HG02642 (cell line): ENCODE measurements around the gene KIF26A.

Experiments
- ATAC-seq: cut with Tn5 transposase; IDR thresholded peaks from one replicate; pipeline ENCODE4 v1.9.1; 2021; ENCODE audit warnings: mild to moderate bottlenecking; ENCODE audit not compliant: unreplicated experiment, poor library complexity

The KIF26A gene

GRCh38 chr14:104187931-104188726 lies 49.7 kb downstream of the KIF26A start:
- no peak for ATAC-seq

GRCh38 chr14:104188727-104189400 lies 50.5 kb downstream of the KIF26A start:
- no peak for ATAC-seq

- no peak for ATAC-seq
These were observed 51.4 kb downstream of the KIF26A start for GRCh38 chr14:104189629-104190335.

GRCh38 chr14:104190396-104191000 lies 52.1 kb downstream of the KIF26A start:
- ATAC-seq: no peak

- ATAC-seq: no peak
These were observed 53.1 kb downstream of the KIF26A start for GRCh38 chr14:104191409-104191997.

GRCh38 chr14:104192146-104192882 lies 53.9 kb downstream of the KIF26A start:
- no peak for ATAC-seq

- ATAC-seq: no peak
These were observed 54.5 kb downstream of the KIF26A start for GRCh38 chr14:104192883-104193245.

- ATAC-seq: no peak
These were observed 55.6 kb downstream of the KIF26A start for GRCh38 chr14:104194016-104194415.

GRCh38 chr14:104194716-104195115 lies 56.3 kb downstream of the KIF26A start:
- no peak for ATAC-seq

- ATAC-seq: no peak
These were observed 57.0 kb downstream of the KIF26A start for GRCh38 chr14:104195361-104195760.

GRCh38 chr14:104195878-104196277 lies 57.5 kb downstream of the KIF26A start:
- no peak for ATAC-seq

- ATAC-seq: no peak
These were observed 58.2 kb downstream of the KIF26A start for GRCh38 chr14:104196461-104197140.

GRCh38 chr14:104197449-104198247 lies 59.3 kb downstream of the KIF26A start:
- no peak for ATAC-seq

- no peak for ATAC-seq
These were observed 61.0 kb downstream of the KIF26A start for GRCh38 chr14:104199266-104199895.

- ATAC-seq: no peak
These were observed 61.7 kb downstream of the KIF26A start for GRCh38 chr14:104200106-104200505.

- no peak for ATAC-seq
These were observed 62.2 kb downstream of the KIF26A start for GRCh38 chr14:104200591-104200990.

- no peak for ATAC-seq
These were observed 62.7 kb downstream of the KIF26A start for GRCh38 chr14:104201063-104201462.

GRCh38 chr14:104201496-104201895 lies 63.1 kb downstream of the KIF26A start:
- ATAC-seq: no peak
